ENCODE measurements around the gene OSTM1. TPM values are rescaled to one million over a fixed set of nuclear protein-coding genes. Genes with fewer than 3 reads are reported as not detected.

The OSTM1 gene
- total and polyA plus RNA-seq, 12 donors = 15.6 to 510 (median 59.3) TPM

GRCh38 chr6:108080010-108080780 lies 5.7 kb upstream of the OSTM1 start:
- WGBS, 4 donors = 72 to 100% (median 79%) methylated on average over 1 to 2 of the region's 2 CpGs
- DNase-seq = no peak
- TF ChIP-seq CTCF (IDR thresholded peaks at IDR 0.05) = no peak
- Histone ChIP-seq H3K27me3 (no peaks in the 10 kb centered on the region), H3K36me3 (replicated peaks in 1 of 2) (no peaks in the 10 kb centered on the region), H3K9me3 (replicated peaks in 1 of 3) (no peaks in the 10 kb centered on the region), H3K27ac (no peak overlapping the region), H3K4me3 (no peak overlapping the region), H3K4me1 (replicated peaks in 1 of 2) (peaks cover 0 to 6% of the 10 kb centered on the region in 2 donors)
- intact Hi-C loops (cut with DNase I) = no loop called here

GRCh38 chr6:108078191-108078590 lies 3.6 kb upstream of the OSTM1 start:
- H3K4me1 ChIP-seq (replicated peaks in 1 of 2) = peaks cover 5 to 18% of the 10 kb centered on the region in 2 donors
- no peaks in the 10 kb centered on the region for H3K36me3 ChIP-seq (replicated peaks in 1 of 2)
- TF ChIP-seq CTCF (IDR thresholded peaks at IDR 0.05) (no peak), POLR2A (IDR thresholded peaks at IDR 0.05) (no peak)
- WGBS, 4 donors = 70 to 81% (median 75%) methylated on average over 1 of the region's 1 CpG
- H3K4me3 ChIP-seq = no peak overlapping the region
- no peak overlapping the region for H3K27ac ChIP-seq
- intact Hi-C loops (cut with DNase I) = no loop called here
- H3K9me3 ChIP-seq (replicated peaks in 1 of 3) = no peaks in the 10 kb centered on the region
- no peaks in the 10 kb centered on the region for H3K27me3 ChIP-seq
- DNase-seq = no peak

- H3K9me3 ChIP-seq (replicated peaks in 1 of 3) = no peaks in the 10 kb centered on the region
- peak overlapping the region; percentile 59 to 97 (median 82) for H3K4me3 ChIP-seq
- TF ChIP-seq POLR2A (IDR thresholded peaks at IDR 0.05) = no peak
- no peak for TF ChIP-seq CTCF (IDR thresholded peaks at IDR 0.05)
- intact Hi-C loops (cut with DNase I) = no loop called here
- WGBS, 4 donors = 2 to 3% (median 2%) methylated on average over 12 of the region's 12 CpGs
- H3K4me1 ChIP-seq (replicated peaks in 1 of 2) = peaks cover 5 to 26% of the 10 kb centered on the region in 2 donors
- peak overlapping the region in 3 of 5 donors; percentile 75 to 93 (median 85) for H3K27ac ChIP-seq
- no peaks in the 10 kb centered on the region for H3K27me3 ChIP-seq
- H3K36me3 ChIP-seq (replicated peaks in 1 of 2) = no peaks in the 10 kb centered on the region
- no peak for DNase-seq
Measured at GRCh38 chr6:108074057-108074358, 533 bp downstream of the OSTM1 start.

GRCh38 chr6:108071736-108072276 lies 2.7 kb downstream of the OSTM1 start:
- intact Hi-C loops (cut with DNase I) = no loop called here
- H3K9me3 ChIP-seq (replicated peaks in 1 of 3) = no peaks in the 10 kb centered on the region

More at GRCh38 chr6:108071736-108072276, 2.7 kb downstream of the OSTM1 start:
- Histone ChIP-seq H3K27ac (no peak overlapping the region), H3K4me1 (replicated peaks in 1 of 2) (peaks cover 9 to 26% of the 10 kb centered on the region in 2 donors), H3K36me3 (replicated peaks in 1 of 2) (no peaks in the 10 kb centered on the region), H3K27me3 (no peaks in the 10 kb centered on the region), H3K4me3 (no peak overlapping the region)
- WGBS, 4 donors = 74 to 96% (median 90%) methylated on average over 3 of the region's 3 CpGs
- DNase-seq = no peak
- TF ChIP-seq POLR2A (IDR thresholded peaks at IDR 0.05) = no peak
- TF ChIP-seq CTCF (IDR thresholded peaks at IDR 0.05) = no peak
